Spleen (tissue), 11 donors: ENCODE data around the gene KDM4B. TPM values are rescaled to one million over a fixed set of nuclear protein-coding genes. Genes with fewer than 3 reads are reported as not detected.

Source experiments
- DNase-seq: peaks from one replicate; pipeline ENCODE4 v3.0.0-alpha.2; 2020
- H3K27ac ChIP-seq, 8 donors: fragments of 200-600 bp; sonication (generic) in 7 of 8; 1 replicate in 4 of 8; 2 replicates in 4 of 8; pipeline versions ENCODE4 v1.5.0 to v1.8.0; 2016 to 2021; ENCODE audit warnings: inconsistent platforms in 4 of 8, mild to moderate bottlenecking in 4 of 8, moderate library complexity in 1 of 8
- H3K27me3 ChIP-seq, 7 donors: fragments of 200-600 bp; sonication (generic) in 6 of 7; replicated peaks in 1 of 7; 1 replicate in 4 of 7; 2 replicates in 3 of 7; pipeline versions ENCODE4 v1.5.0 to v1.8.0; 2016 to 2021; ENCODE audit warnings: inconsistent platforms in 3 of 7, mild to moderate bottlenecking in 1 of 7
- H3K36me3 ChIP-seq, 6 donors: fragments of 200-600 bp; sonication (generic) in 5 of 6; 1 replicate in 4 of 6; 2 replicates in 2 of 6; pipeline versions ENCODE4 v1.5.0 to v1.8.0; 2016 to 2021; ENCODE audit warnings: inconsistent platforms in 2 of 6
- H3K4me1 ChIP-seq, 6 donors: fragments of 200-600 bp; sonication (generic) in 5 of 6; 1 replicate in 3 of 6; 2 replicates in 3 of 6; pipeline versions ENCODE4 v1.5.0 to v1.8.0; 2016 to 2021; ENCODE audit warnings: inconsistent platforms in 3 of 6
- H3K4me3 ChIP-seq, 8 donors: fragments of 200-600 bp; sonication (generic) in 7 of 8; 1 replicate in 4 of 8; 2 replicates in 4 of 8; pipeline versions ENCODE4 v1.5.0 to v1.8.0; 2016 to 2021; ENCODE audit warnings: inconsistent platforms in 4 of 8, mild to moderate bottlenecking in 4 of 8, moderate library complexity in 2 of 8
- H3K9me3 ChIP-seq, 8 donors: fragments of 200-600 bp; sonication (generic) in 7 of 8; 1 replicate in 4 of 8; 2 replicates in 4 of 8; pipeline versions ENCODE4 v1.5.0 to v1.8.0; 2016 to 2021; ENCODE audit warnings: inconsistent platforms in 4 of 8
- CTCF ChIP-seq, 11 experiments: fragments of 200-600 bp in 7 of 11; fragments of 450-650 bp in 4 of 11; sonication (generic) in 4 of 11; IDR thresholded peaks in 8 of 11; conservative IDR thresholded peaks in 3 of 11; 1 replicate in 7 of 11; 2 replicates in 4 of 11; pipeline versions ENCODE4 v1.4.0 to v1.8.0; 2016 to 2021; ENCODE audit warnings: antibody characterized with exemption in 11 of 11, inconsistent platforms in 4 of 11, mild to moderate bottlenecking in 1 of 11
- POLR2A ChIP-seq, 3 donors: fragments of 450-650 bp; IDR thresholded peaks; one replicate each; pipeline ENCODE4 v1.5.1; 2017; ENCODE audit warnings: antibody characterized with exemption in 3 of 3, mild to moderate bottlenecking in 1 of 3
- POLR2AphosphoS5 ChIP-seq, 3 donors: sonication (generic); formaldehyde crosslinking; IDR thresholded peaks; one replicate each; pipeline ENCODE4 v1.5.1; 2017; ENCODE audit warnings: antibody characterized with exemption in 3 of 3
- WGBS, 5 donors: extraction: QIAGEN DNeasy Blood & Tissue Kit in 3 of 5; methylation state at CpG; one replicate each; pipeline versions ENCODE4 v1.1.5 to v1.1.7; 2013 to 2018; 5-methylcytosine and 5-hydroxymethylcytosine counted together
- intact Hi-C: fragments of 100-400 bp; cut with DNase I; formaldehyde crosslinking; loops from one replicate; pipeline ENCODE4 v1.15.0; 2023; ENCODE audit warnings: low total_unique reads
- polyA plus RNA-seq, 3 donors: library from polyadenylated mRNA; stranded (reverse); fragments of 200-250 nt; gene quantifications; one replicate each; pipeline ENCODE4 v1.2.1, GENCODE V29; 2013
- total RNA-seq, 7 donors: library from RNA; depleted of rRNA in 3 of 7; stranded (reverse); fragments of >200 nt in 3 of 7; fragmentation: NEBNext Ultra II Directional in 4 of 7; extraction: Animal tissue kit (Norgen Biotek cat#: 25700) in 4 of 7; gene quantifications; one replicate each; pipeline versions ENCODE4 v1.1.0 to v1.2.1, GENCODE V29; 2016 to 2021
- donor health status: healthy with polysubstance abuse.
- donor health status: DM: no; HTN: no; CAD: no; lungs with moderate emphysema.
- donor health status: DM: no; HTN: no; CAD: no.
- donor health status: Bipolar disorder and iron deficiency.
- donor health status: healthy.
- donor health status: DM: no; HTN: no; CAD: no.
- donor health status: DM: yes; HTN: yes; CAD: no.

KDM4B gene
- total and polyA plus RNA-seq, 10 donors = 18.3 to 80.5 (median 52.4) TPM

GRCh38 chr19:5012688-5013457 is 44.0 kb downstream of the KDM4B start:
- no peak for TF ChIP-seq POLR2A (IDR thresholded peaks at IDR 0.05)
- TF ChIP-seq POLR2AphosphoS5 (IDR thresholded peaks at IDR 0.05) = peak in 1 of 3 donors; percentile 8
- DNase-seq = no peak
- Histone ChIP-seq H3K4me1 (peaks cover 0 to 16% (median 0%) of the 10 kb centered on the region in 6 donors), H3K36me3 (peaks cover 0 to 75% (median 18%) of the 10 kb centered on the region in 6 donors), H3K4me3 (no peak overlapping the region), H3K9me3 (peaks cover 0 to 4% (median 1%) of the 10 kb centered on the region in 8 donors), H3K27ac (no peak overlapping the region), H3K27me3 (no peaks in the 10 kb centered on the region)
- intact Hi-C loops = no loop called here
- 84 to 95% (median 94%) methylated on average over 17 to 25 of the region's 25 CpGs for WGBS, 5 donors

- no peak for TF ChIP-seq POLR2A (IDR thresholded peaks at IDR 0.05)
- TF ChIP-seq POLR2AphosphoS5 (IDR thresholded peaks at IDR 0.05) = no peak
- TF ChIP-seq CTCF (IDR thresholded peaks at IDR 0.05 in 8 of 11, conservative IDR thresholded peaks at IDR 0.05 in 3 of 11) = no peak
- WGBS, 5 donors = 83 to 94% (median 91%) methylated on average over 14 of the region's 14 CpGs
- Histone ChIP-seq H3K9me3 (no peaks in the 10 kb centered on the region), H3K27ac (no peak overlapping the region), H3K36me3 (peaks cover 0 to 84% (median 24%) of the 10 kb centered on the region in 6 donors), H3K4me1 (peaks cover 0 to 23% (median 0%) of the 10 kb centered on the region in 6 donors), H3K27me3 (no peaks in the 10 kb centered on the region), H3K4me3 (no peak overlapping the region)
- intact Hi-C loops = no loop called here
- DNase-seq = no peak
These were observed 44.8 kb downstream of the KDM4B start for GRCh38 chr19:5013761-5014160.

GRCh38 chr19:5014941-5015340 is 46.0 kb downstream of the KDM4B start:
- TF ChIP-seq CTCF (IDR thresholded peaks at IDR 0.05 in 8 of 11, conservative IDR thresholded peaks at IDR 0.05 in 3 of 11) = no peak
- peak in 1 of 3 donors; percentile 15 for TF ChIP-seq POLR2AphosphoS5 (IDR thresholded peaks at IDR 0.05)
- peaks cover 0 to 23% (median 0%) of the 10 kb centered on the region in 6 donors for H3K4me1 ChIP-seq
- H3K36me3 ChIP-seq = peaks cover 0 to 78% (median 24%) of the 10 kb centered on the region in 6 donors
- H3K27ac ChIP-seq = no peak overlapping the region
- no peak overlapping the region for H3K4me3 ChIP-seq
- DNase-seq = no peak
- WGBS, 5 donors = 87 to 97% (median 95%) methylated on average over 11 to 13 of the region's 13 CpGs
- H3K27me3 ChIP-seq = no peaks in the 10 kb centered on the region
- intact Hi-C loops = no loop called here
- no peaks in the 10 kb centered on the region for H3K9me3 ChIP-seq

GRCh38 chr19:5016268-5016667 is 47.4 kb downstream of the KDM4B start:
- H3K27ac ChIP-seq = no peak overlapping the region
- H3K9me3 ChIP-seq = no peaks in the 10 kb centered on the region
- H3K36me3 ChIP-seq = peaks cover 0 to 83% (median 30%) of the 10 kb centered on the region in 6 donors
- intact Hi-C loops = no loop called here
- no peaks in the 10 kb centered on the region for H3K27me3 ChIP-seq
- H3K4me1 ChIP-seq = peaks cover 0 to 19% (median 0%) of the 10 kb centered on the region in 6 donors
- WGBS, 5 donors = 86 to 95% (median 92%) methylated on average over 14 to 16 of the region's 16 CpGs
- TF ChIP-seq CTCF (IDR thresholded peaks at IDR 0.05 in 8 of 11, conservative IDR thresholded peaks at IDR 0.05 in 3 of 11) (no peak), POLR2A (IDR thresholded peaks at IDR 0.05) (no peak), POLR2AphosphoS5 (IDR thresholded peaks at IDR 0.05) (no peak)
- no peak for DNase-seq
- H3K4me3 ChIP-seq = no peak overlapping the region
